Activated CD4-positive, alpha-beta T cell treated with anti-CD3 and anti-CD28 coated beads, Interleukin-2, amount 50 U/mL, for 4 hours (primary cell): Measurements from ENCODE around the gene SERGEF.

ENCODE experiments used
- DNase-seq, 2 experiments: peaks; one replicate each; pipeline ENCODE4 v3.0.0-alpha.2; 2020

The SERGEF gene

GRCh38 chr11:17744151-17744940, 268.5 kb downstream of the SERGEF start:
- DNase-seq = no peak

- DNase-seq = no peak
Observed at GRCh38 chr11:17743808-17744119, 269.1 kb downstream of the SERGEF start.

- no peak for DNase-seq
Observed at GRCh38 chr11:17743026-17743807, 269.6 kb downstream of the SERGEF start.

- DNase-seq = no peak
Observed at GRCh38 chr11:17742019-17742418, 270.8 kb downstream of the SERGEF start.

- DNase-seq = no peak
Observed at GRCh38 chr11:17741487-17741886, 271.4 kb downstream of the SERGEF start.

GRCh38 chr11:17740649-17741235, 272.1 kb downstream of the SERGEF start:
- no peak for DNase-seq

- no peak for DNase-seq
Observed at GRCh38 chr11:17739945-17740338, 272.9 kb downstream of the SERGEF start.

- no peak for DNase-seq
Observed at GRCh38 chr11:17738151-17738973, 274.5 kb downstream of the SERGEF start.
